Fibroblast of the aortic adventitia (primary cell): ENCODE data around the gene NUDT1. TPM values are rescaled to one million over a fixed set of nuclear protein-coding genes. Genes with fewer than 3 reads are reported as not detected.
"Not testable (repeated sequence)": the region's sequence is repeated elsewhere in the genome, so short reads cannot be mapped to it uniquely, and the experiment has no call there.

ENCODE experiments used
- DNase-seq: peaks from one replicate; pipeline ENCODE4 v3.0.0-alpha.2; 2010; ENCODE audit warnings: low read depth
- H3K4me3 ChIP-seq: 2 replicates; pipeline ENCODE4 v1.5.1; 2011; ENCODE audit warnings: low read depth, mild to moderate bottlenecking, control low read depth, low read length, moderate library complexity
- CTCF ChIP-seq: IDR thresholded peaks from 2 replicates; pipeline ENCODE4 v1.5.1; 2011; ENCODE audit warnings: mild to moderate bottlenecking, low read length, control low read depth, inconsistent platforms; ENCODE audit not compliant: insufficient read depth
- total RNA-seq: library from RNA; depleted of rRNA; stranded (reverse); fragments of >200 nt; gene quantifications from 2 replicates; pipeline ENCODE4 v1.2.3, GENCODE V29; 2012; ENCODE audit warnings: low replicate concordance

Gene NUDT1
- total RNA-seq, 1 donor: 16.3 TPM

GRCh38 chr7:2261611-2262010 is 19.6 kb downstream of the NUDT1 start:
- H3K4me3 ChIP-seq: no peak overlapping the region
- TF ChIP-seq CTCF: no peak
- DNase-seq: no peak

- DNase-seq: no peak
- no peak overlapping the region for H3K4me3 ChIP-seq
- no peak for TF ChIP-seq CTCF
Observed at GRCh38 chr7:2263176-2263575, 21.1 kb downstream of the NUDT1 start.

GRCh38 chr7:2264158-2264557 is 22.1 kb downstream of the NUDT1 start:
- TF ChIP-seq CTCF: no peak
- DNase-seq: no peak
- no peak overlapping the region for H3K4me3 ChIP-seq

GRCh38 chr7:2266911-2267310 is 24.9 kb downstream of the NUDT1 start:
- no peak for TF ChIP-seq CTCF
- DNase-seq: peak; percentile 33
- no peak overlapping the region for H3K4me3 ChIP-seq

- peak; percentile 19 for DNase-seq
- not testable (repeated sequence) for H3K4me3 ChIP-seq
Observed at GRCh38 chr7:2269089-2269990, 27.3 kb downstream of the NUDT1 start.

- DNase-seq: no peak
- H3K4me3 ChIP-seq: no peak overlapping the region
- no peak for TF ChIP-seq CTCF
Observed at GRCh38 chr7:2269991-2270460, 28.0 kb downstream of the NUDT1 start.

GRCh38 chr7:2270495-2270894 is 28.5 kb downstream of the NUDT1 start:
- no peak overlapping the region for H3K4me3 ChIP-seq
- no peak for DNase-seq
- TF ChIP-seq CTCF: no peak
